H9 (cell line): Measurements from ENCODE around the gene ACYP2. TPM values are rescaled to one million over a fixed set of nuclear protein-coding genes. Genes with fewer than 3 reads are reported as not detected.

Experiments used
- DNase-seq: peaks from one replicate; pipeline ENCODE4 v3.0.0-alpha.2; 2017
- H2AFZ ChIP-seq: one replicate; pipeline ENCODE4 v1.6.1; 2013; ENCODE audit warnings: mild to moderate bottlenecking, low read length, control low read depth, moderate library complexity
- H2AK5ac ChIP-seq: 2 replicates; pipeline ENCODE4 v1.6.1; 2013; ENCODE audit warnings: low read length, control low read depth, mixed read lengths; ENCODE audit not compliant: insufficient read length
- H2BK120ac ChIP-seq: one replicate; pipeline ENCODE4 v1.6.1; 2013; ENCODE audit warnings: low read depth, mild to moderate bottlenecking, low read length, control low read depth, inconsistent platforms; ENCODE audit not compliant: poor library complexity, severe bottlenecking
- H2BK12ac ChIP-seq: 2 replicates; pipeline ENCODE4 v1.6.1; 2013; ENCODE audit warnings: low read length, control low read depth, mixed read lengths, low read depth; ENCODE audit not compliant: insufficient read length
- H2BK15ac ChIP-seq: 2 replicates; pipeline ENCODE4 v1.6.1; 2013; ENCODE audit warnings: low read depth, low read length, control low read depth
- H2BK20ac ChIP-seq: one replicate; pipeline ENCODE4 v1.6.1; 2013; ENCODE audit warnings: low read depth, mild to moderate bottlenecking, low read length, control low read depth, inconsistent platforms; ENCODE audit not compliant: poor library complexity, severe bottlenecking
- H2BK5ac ChIP-seq: 2 replicates; pipeline ENCODE4 v1.6.1; 2013; ENCODE audit warnings: low read length, control low read depth, mixed read lengths; ENCODE audit not compliant: insufficient read length
- H3K14ac ChIP-seq: 2 replicates; pipeline ENCODE4 v1.6.1; 2013; ENCODE audit warnings: low read length, control low read depth; ENCODE audit not compliant: insufficient read depth
- H3K18ac ChIP-seq: 2 replicates; pipeline ENCODE4 v1.6.1; 2013; ENCODE audit warnings: low read depth, mild to moderate bottlenecking, mixed read lengths, low read length, control low read depth; ENCODE audit not compliant: insufficient read length
- H3K23ac ChIP-seq: 2 replicates; pipeline ENCODE4 v1.6.1; 2013; ENCODE audit warnings: low read length, control low read depth, mixed read lengths, low read depth; ENCODE audit not compliant: insufficient read length
- H3K23me2 ChIP-seq: 2 replicates; pipeline ENCODE4 v1.6.1; 2013; ENCODE audit warnings: low read depth, mild to moderate bottlenecking, mixed read lengths, low read length, control low read depth; ENCODE audit not compliant: insufficient read length, poor library complexity, severe bottlenecking
- H3K27ac ChIP-seq: 2 replicates; pipeline ENCODE4 v1.5.1; 2013; ENCODE audit warnings: low read length, control low read depth, mixed read lengths, low read depth; ENCODE audit not compliant: insufficient read length
- H3K27me3 ChIP-seq: 2 replicates; pipeline ENCODE4 v1.6.1; 2013; ENCODE audit warnings: low read length, control low read depth, inconsistent platforms; ENCODE audit not compliant: insufficient read depth
- H3K4ac ChIP-seq: 2 replicates; pipeline ENCODE4 v1.6.1; 2013; ENCODE audit warnings: low read depth, mild to moderate bottlenecking, control low read depth, inconsistent platforms, low read length, moderate library complexity
- H3K4me1 ChIP-seq: 2 replicates; pipeline ENCODE4 v1.6.1; 2013; ENCODE audit warnings: low read length, control low read depth, inconsistent platforms; ENCODE audit not compliant: insufficient read depth
- H3K4me2 ChIP-seq: 2 replicates; pipeline ENCODE4 v1.6.1; 2013; ENCODE audit warnings: low read length, control low read depth, mixed read lengths; ENCODE audit not compliant: insufficient read length, insufficient read depth
- H3K56ac ChIP-seq: 2 replicates; pipeline ENCODE4 v1.6.1; 2013; ENCODE audit warnings: low read depth, mild to moderate bottlenecking, mixed read lengths, low read length, control low read depth; ENCODE audit not compliant: insufficient read length
- H3K79me1 ChIP-seq: 2 replicates; pipeline ENCODE4 v1.6.1; 2013; ENCODE audit warnings: low read depth, mild to moderate bottlenecking, moderate library complexity, low read length, control low read depth, inconsistent platforms; ENCODE audit not compliant: insufficient read depth, poor library complexity, severe bottlenecking
- H3K79me2 ChIP-seq: 2 replicates; pipeline ENCODE4 v1.6.1; 2013; ENCODE audit warnings: low read length, control low read depth, inconsistent platforms; ENCODE audit not compliant: insufficient read depth
- H3K9ac ChIP-seq: 2 replicates; pipeline ENCODE4 v1.6.1; 2013; ENCODE audit warnings: low read length, control low read depth, mixed read lengths; ENCODE audit not compliant: insufficient read length; ENCODE audit errors: extremely low read depth
- H3K9me3 ChIP-seq: one replicate; pipeline ENCODE4 v1.6.1; 2013; ENCODE audit warnings: low read depth, low read length, inconsistent platforms; ENCODE audit not compliant: control insufficient read depth
- H3T11ph ChIP-seq: one replicate; pipeline ENCODE4 v1.6.1; 2013; ENCODE audit warnings: mild to moderate bottlenecking, low read length, control low read depth, inconsistent platforms
- H4K20me1 ChIP-seq: one replicate; pipeline ENCODE4 v1.6.1; 2013; ENCODE audit not compliant: control insufficient read depth, insufficient read length, insufficient read depth
- H4K5ac ChIP-seq: 2 replicates; pipeline ENCODE4 v1.6.1; 2013; ENCODE audit warnings: low read depth, mild to moderate bottlenecking, mixed read lengths, low read length, control low read depth; ENCODE audit not compliant: insufficient read length
- H4K8ac ChIP-seq: replicated peaks from 2 replicates; pipeline ENCODE4 v1.6.1; 2013; ENCODE audit warnings: low read length, control low read depth, mixed read lengths, low read depth; ENCODE audit not compliant: insufficient read length
- H4K91ac ChIP-seq: 2 replicates; pipeline ENCODE4 v1.6.1; 2013; ENCODE audit warnings: low read depth, mild to moderate bottlenecking, moderate library complexity, mixed read lengths, low read length, control low read depth; ENCODE audit not compliant: insufficient read length
- H3K27ac Mint-ChIP-seq, 3 experiments: 2 replicates in 2 of 3; 3 replicates in 1 of 3; pipeline ENCODE4 v1.8.0; 2020 to 2021; ENCODE audit warnings: mixed read lengths in 3 of 3, mild to moderate bottlenecking in 1 of 3, moderate library complexity in 1 of 3
- H3K27me3 Mint-ChIP-seq: 2 replicates; pipeline ENCODE4 v1.8.0; 2021; ENCODE audit warnings: low read depth, mild to moderate bottlenecking, moderate library complexity, mixed read lengths
- H3K36me3 Mint-ChIP-seq, 3 experiments: 2 replicates in 2 of 3; 3 replicates in 1 of 3; pipeline ENCODE4 v1.8.0; 2020 to 2021; ENCODE audit warnings: low read depth in 3 of 3, mixed read lengths in 3 of 3; ENCODE audit not compliant: insufficient read depth in 1 of 3
- H3K4me1 Mint-ChIP-seq, 2 experiments: 2 replicates each; pipeline ENCODE4 v1.8.0; 2020; ENCODE audit warnings: mixed read lengths in 2 of 2
- H3K4me3 Mint-ChIP-seq, 2 experiments: 2 replicates in 1 of 2; 3 replicates in 1 of 2; pipeline ENCODE4 v1.8.0; 2020 to 2021; ENCODE audit warnings: mild to moderate bottlenecking in 2 of 2, mixed read lengths in 2 of 2, moderate library complexity in 1 of 2
- H3K9me3 Mint-ChIP-seq, 2 experiments: 2 replicates in 1 of 2; 3 replicates in 1 of 2; pipeline ENCODE4 v1.8.0; 2020; ENCODE audit warnings: mild to moderate bottlenecking in 2 of 2, mixed read lengths in 2 of 2, moderate library complexity in 1 of 2
- CTCF ChIP-seq: fragments of 200-600 bp; sonication (generic); conservative IDR thresholded peaks from 3 replicates; pipeline ENCODE4 v1.8.0; 2021; ENCODE audit warnings: antibody characterized with exemption, mild to moderate bottlenecking
- WGBS: extraction: QIAGEN DNeasy Blood & Tissue Kit; methylation state at CpG from one replicate; pipeline ENCODE4 v1.1.7; 2013; ENCODE audit warnings: missing lambda C conversion rate, low lambda C conversion rate, mixed read lengths; ENCODE audit not compliant: insufficient read length; ENCODE audit errors: extremely low coverage; 5-methylcytosine and 5-hydroxymethylcytosine counted together
- total RNA-seq: library from RNA; stranded (reverse); gene quantifications from 2 replicates; pipeline ENCODE4 v1.2.1, GENCODE V29; 2021

The ACYP2 gene
- total RNA-seq, 1 experiment from 2014 or later: 3.2 TPM

- H2BK5ac ChIP-seq: no peak overlapping the region
- no peak for TF ChIP-seq CTCF
- no peaks in the 10 kb centered on the region for H3K27me3 ChIP-seq
- Mint-ChIP-seq H3K4me1 (no peaks in the 10 kb centered on the region), H3K9me3 (no peaks in the 10 kb centered on the region), H3K4me3 (no peak overlapping the region), H3K36me3 (no peaks in the 10 kb centered on the region), H3K27ac (no peak overlapping the region), H3K27me3 (peaks cover 2% of the 10 kb centered on the region; the same call in 1 of the 2 replicates)
- no peak overlapping the region for H2AFZ ChIP-seq
- H2BK20ac ChIP-seq: no peak overlapping the region
- H3K79me2 ChIP-seq: no peaks in the 10 kb centered on the region
- H3K23ac ChIP-seq: no peak overlapping the region
- no peaks in the 10 kb centered on the region for H3K23me2 ChIP-seq
- WGBS: no CpG with 5 or more reads among the region's 2 CpGs
- H3K4ac ChIP-seq: no peak overlapping the region
- H3K27ac ChIP-seq: no peak overlapping the region
- H2AK5ac ChIP-seq: no peak overlapping the region
- no peaks in the 10 kb centered on the region for H3K9me3 ChIP-seq
- H3K4me2 ChIP-seq: no peak overlapping the region
- no peak overlapping the region for H4K8ac ChIP-seq
- H2BK12ac ChIP-seq: no peak overlapping the region
- no peak overlapping the region for H3K18ac ChIP-seq
- H3K4me1 ChIP-seq: no peaks in the 10 kb centered on the region
- H3K9ac ChIP-seq: no peak overlapping the region
- H4K5ac ChIP-seq: no peak overlapping the region
- no peak overlapping the region for H3T11ph ChIP-seq
- H2BK120ac ChIP-seq: no peak overlapping the region
- H3K79me1 ChIP-seq: no peaks in the 10 kb centered on the region
- H2BK15ac ChIP-seq: no peak overlapping the region
- no peak overlapping the region for H3K56ac ChIP-seq
- H4K20me1 ChIP-seq: no peaks in the 10 kb centered on the region
- DNase-seq: no peak
- H4K91ac ChIP-seq: no peak overlapping the region
- no peak overlapping the region for H3K14ac ChIP-seq
Observed at GRCh38 chr2:54342603-54343002, 227.2 kb downstream of the ACYP2 start.
